GM12878 (cell line): ENCODE data around the gene PALLD. TPM values are rescaled to one million over a fixed set of nuclear protein-coding genes. Genes with fewer than 3 reads are reported as not detected.

Experiments
- ATAC-seq: fragments of 200-7000 bp; cut with Tn5 transposase; 3 replicates; pipeline ENCODE4 v1.9.1; 2020; ENCODE audit warnings: mild to moderate bottlenecking, moderate library complexity
- BruUV-seq: library from RNA; stranded (reverse); fragments of 400-500 nt; replicated peaks from 2 replicates; lab custom pipeline; 2021; lab: Mats Ljungman, UMichigan
- CTCF ChIA-PET: fragments of 300-600 bp; sonication (Branson Sonifier 250); formaldehyde crosslinking; extraction: SDS; loops from one replicate; lab custom pipeline; 2021; ENCODE audit warnings: inconsistent platforms; lab: Yijun Ruan, JAX
- POLR2A ChIA-PET: fragments of 350-600 bp; formaldehyde crosslinking; extraction: SDS; loops from one replicate; lab custom pipeline; 2021; ENCODE audit warnings: inconsistent platforms; lab: Charles Lee
- RAD21 ChIA-PET: fragments of 300-600 bp; sonication (Branson Sonifier 250); formaldehyde crosslinking; loops from one replicate; lab custom pipeline; 2023; ENCODE audit warnings: antibody characterized with exemption; ENCODE audit not compliant: unreplicated experiment; lab: Charles Lee
- SMC1A ChIA-PET: fragments of 300-600 bp; sonication (Branson Sonifier 250); formaldehyde crosslinking; loops from one replicate; lab custom pipeline; 2023; ENCODE audit not compliant: unreplicated experiment, uncharacterized antibody; lab: Charles Lee
- DNase-seq: peaks from one replicate; pipeline ENCODE4 v3.0.0-alpha.2; 2011; ENCODE audit warnings: low read depth, low spot score
- FAIRE-seq: peaks from 3 replicates; lab custom pipeline; 2011; peaks lifted over from hg19 to GRCh38; lab: Jason Lieb, UNC
- H2AFZ ChIP-seq: 2 replicates; pipeline ENCODE4 v1.6.0; 2011; ENCODE audit warnings: low read depth, low read length, control low read depth; ENCODE audit not compliant: control insufficient read depth
- H3K27ac ChIP-seq: 2 replicates; pipeline ENCODE4 v1.5.1; 2011; ENCODE audit warnings: control low read depth; ENCODE audit not compliant: control insufficient read depth, insufficient read depth
- H3K27me3 ChIP-seq, 2 experiments: replicated peaks in 1 of 2; 2 replicates each; pipeline versions ENCODE4 v1.6.0 to v1.6.1; 2011; ENCODE audit warnings: low read length in 1 of 2; ENCODE audit not compliant: control insufficient read depth in 2 of 2, insufficient read depth in 2 of 2
- H3K36me3 ChIP-seq, 2 experiments: 2 replicates each; pipeline ENCODE4 v1.5.1; 2011; ENCODE audit warnings: low read length in 1 of 2; ENCODE audit not compliant: control insufficient read depth in 2 of 2, insufficient read depth in 2 of 2
- H3K4me1 ChIP-seq: 2 replicates; pipeline ENCODE4 v1.6.1; 2011; ENCODE audit warnings: mild to moderate bottlenecking, low read length, moderate library complexity, mixed read lengths; ENCODE audit not compliant: control insufficient read depth, insufficient read depth
- H3K4me2 ChIP-seq: 2 replicates; pipeline ENCODE4 v1.6.0; 2011; ENCODE audit warnings: control low read depth; ENCODE audit not compliant: control insufficient read depth, insufficient read depth
- H3K4me3 ChIP-seq: fragments of 200-600 bp; sonication (generic); 2 replicates; pipeline ENCODE4 v1.5.1; 2016
- H3K79me2 ChIP-seq: 2 replicates; pipeline ENCODE4 v1.6.0; 2011; ENCODE audit warnings: low read length; ENCODE audit not compliant: control insufficient read depth, insufficient read depth
- H3K9ac ChIP-seq: 2 replicates; pipeline ENCODE4 v1.8.0; 2011; ENCODE audit warnings: low read length, control low read depth, mixed read lengths; ENCODE audit not compliant: control insufficient read depth, insufficient read depth
- H3K9me3 ChIP-seq: replicated peaks from 3 replicates; pipeline ENCODE4 v1.5.1; 2011; ENCODE audit warnings: mild to moderate bottlenecking, low read length; ENCODE audit not compliant: control insufficient read depth, insufficient read depth
- H4K20me1 ChIP-seq: 2 replicates; pipeline ENCODE4 v1.6.0; 2011; ENCODE audit not compliant: control insufficient read depth, insufficient read depth
- ATF7 ChIP-seq: fragments of 450-650 bp; IDR thresholded peaks from 2 replicates; pipeline ENCODE4 v1.6.1; 2016; ENCODE audit warnings: low read depth, mild to moderate bottlenecking
- BRCA1 ChIP-seq: IDR thresholded peaks from 2 replicates; pipeline ENCODE4 v1.6.1; 2011; ENCODE audit warnings: low read depth, low read length, improper control_type of control experiment
- CEBPB ChIP-seq, 2 experiments: fragments of 150-350 bp in 1 of 2; IDR thresholded peaks; 2 replicates each; pipeline ENCODE4 v1.6.1; 2012 to 2014; ENCODE audit warnings: low read depth in 2 of 2, low read length in 2 of 2, borderline replicate concordance in 1 of 2, inconsistent platforms in 1 of 2
- FOXM1 ChIP-seq: IDR thresholded peaks from 2 replicates; pipeline ENCODE4 v1.6.1; 2012; ENCODE audit warnings: low read depth, mild to moderate bottlenecking, inconsistent platforms, low read length, moderate library complexity
- GATAD2B ChIP-seq: fragments of 450-650 bp; conservative IDR thresholded peaks from 2 replicates; pipeline ENCODE4 v1.6.1; 2017; ENCODE audit warnings: low read depth, mild to moderate bottlenecking, moderate library complexity
- JUNB ChIP-seq: IDR thresholded peaks from 2 replicates; pipeline ENCODE4 v1.6.1; 2016; ENCODE audit warnings: antibody characterized with exemption, mild to moderate bottlenecking
- SMC3 ChIP-seq: IDR thresholded peaks from 2 replicates; pipeline ENCODE4 v1.6.1; 2011; ENCODE audit warnings: low read length, improper control_type of control experiment, borderline replicate concordance
- SP1 ChIP-seq: IDR thresholded peaks from one replicate; pipeline ENCODE4 v1.6.1; 2011; ENCODE audit warnings: low read depth, low read length
- WGBS: methylation state at CpG from one replicate; pipeline ENCODE4 v1.1.6; 2016; ENCODE audit warnings: low lambda C conversion rate; ENCODE audit not compliant: insufficient replicate concordance, insufficient coverage; ENCODE audit errors: missing lambda C conversion rate; 5-methylcytosine and 5-hydroxymethylcytosine counted together
- in situ Hi-C: fragments of 300-500 bp; cut with MboI; formaldehyde crosslinking; loops from 9 replicates; pipeline ENCODE4 v1.14.3; 2018; ENCODE audit warnings: mixed read lengths
- intact Hi-C: fragments of 100-400 bp; cut with micrococcal nuclease; formaldehyde crosslinking; loops from one replicate; pipeline ENCODE4 v1.14.2; 2022; ENCODE audit not compliant: unreplicated experiment
- polyA plus RNA-seq, 11 experiments: library from polyadenylated mRNA; depleted of rRNA in 4 of 11; unstranded in 6 of 11; stranded (reverse) in 5 of 11; fragments of >200 nt; fragmentation: Nextera tagmentation in 4 of 11; fragmentation: Illumina TruSeq in 1 of 11; extraction: Ambion mirVana in 4 of 11; extraction: Trizol in 1 of 11; gene quantifications; 1 replicate in 1 of 11; 2 replicates in 10 of 11; pipeline versions ENCODE4 v1.2.1 to v1.2.3, GENCODE V29; 2011 to 2016; ENCODE audit warnings: inconsistent platforms in 2 of 11, missing spikeins in 2 of 11, low read depth in 1 of 11
- total RNA-seq, 4 experiments: library from RNA; depleted of rRNA in 3 of 4; stranded (reverse); fragments of >200 nt in 3 of 4; fragmentation: Illumina TruSeq in 1 of 4; extraction: Trizol in 1 of 4; gene quantifications; 2 replicates each; pipeline versions ENCODE4 v1.2.1 to v1.2.3, GENCODE V29; 2013 to 2021
- TF ChIP-seq, protein P1 (sequence below): IDR thresholded peaks from 2 replicates; pipeline ENCODE4 v1.6.1; 2012; ENCODE audit warnings: low read depth, low read length, improper control_type of control experiment
- TF ChIP-seq, protein P2 (sequence below): fragments of 450-650 bp; IDR thresholded peaks from 2 replicates; pipeline ENCODE4 v1.6.1; 2017; ENCODE audit warnings: mild to moderate bottlenecking

Gene PALLD
- total and polyA plus RNA-seq, 10 of the 15 experiments (the other 5 are each of a cell fraction or from before 2014, with no cell fraction given) = 1.0 to 7.7 (median 1.7) TPM

DNA sequence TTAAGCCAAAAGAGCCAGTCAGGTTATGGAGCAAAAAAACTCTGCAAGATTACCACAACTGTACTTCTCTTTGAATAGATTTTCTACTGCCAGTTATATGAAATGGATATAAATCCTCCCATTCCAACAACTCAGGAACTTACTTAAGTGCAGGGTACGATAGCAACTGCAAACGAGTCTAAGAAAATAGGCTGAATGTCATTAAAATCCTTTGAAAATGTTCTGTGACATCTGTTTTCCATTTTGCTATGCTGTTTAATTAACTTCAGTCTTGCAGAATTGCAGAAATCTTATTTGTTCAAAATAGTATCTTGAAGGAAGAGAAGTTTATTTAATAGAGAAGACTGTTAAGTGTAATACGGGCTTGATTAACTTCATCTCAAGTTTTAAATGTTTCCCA lies 243.8 kb downstream of the PALLD start:
- Histone ChIP-seq H3K79me2 (no peaks in the 10 kb centered on the region), H2AFZ (no peak overlapping the region), H3K27me3 (no peaks in the 10 kb centered on the region), H3K4me3 (no peak overlapping the region), H3K36me3 (no peaks in the 10 kb centered on the region), H3K4me2 (no peak overlapping the region), H4K20me1 (no peaks in the 10 kb centered on the region), H3K4me1 (no peaks in the 10 kb centered on the region), H3K27ac (no peak overlapping the region), H3K9me3 (no peaks in the 10 kb centered on the region), H3K9ac (no peak overlapping the region)
- no peak for DNase-seq
- TF ChIP-seq ATF7 (no peak), CEBPB (IDR thresholded peaks at IDR 0.05; ENCODE audit: borderline replicate concordance in 1 of 2, low read depth in 2 of 2, low read length in 2 of 2) (no peak), BRCA1 (no peak), SP1 (no peak), FOXM1 (no peak), GATAD2B (no peak), SMC3 (no peak), JUNB (no peak)
- TF ChIP-seq, protein P1, sequence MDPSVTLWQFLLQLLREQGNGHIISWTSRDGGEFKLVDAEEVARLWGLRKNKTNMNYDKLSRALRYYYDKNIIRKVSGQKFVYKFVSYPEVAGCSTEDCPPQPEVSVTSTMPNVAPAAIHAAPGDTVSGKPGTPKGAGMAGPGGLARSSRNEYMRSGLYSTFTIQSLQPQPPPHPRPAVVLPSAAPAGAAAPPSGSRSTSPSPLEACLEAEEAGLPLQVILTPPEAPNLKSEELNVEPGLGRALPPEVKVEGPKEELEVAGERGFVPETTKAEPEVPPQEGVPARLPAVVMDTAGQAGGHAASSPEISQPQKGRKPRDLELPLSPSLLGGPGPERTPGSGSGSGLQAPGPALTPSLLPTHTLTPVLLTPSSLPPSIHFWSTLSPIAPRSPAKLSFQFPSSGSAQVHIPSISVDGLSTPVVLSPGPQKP = no peak
- TF ChIP-seq, protein P2, sequence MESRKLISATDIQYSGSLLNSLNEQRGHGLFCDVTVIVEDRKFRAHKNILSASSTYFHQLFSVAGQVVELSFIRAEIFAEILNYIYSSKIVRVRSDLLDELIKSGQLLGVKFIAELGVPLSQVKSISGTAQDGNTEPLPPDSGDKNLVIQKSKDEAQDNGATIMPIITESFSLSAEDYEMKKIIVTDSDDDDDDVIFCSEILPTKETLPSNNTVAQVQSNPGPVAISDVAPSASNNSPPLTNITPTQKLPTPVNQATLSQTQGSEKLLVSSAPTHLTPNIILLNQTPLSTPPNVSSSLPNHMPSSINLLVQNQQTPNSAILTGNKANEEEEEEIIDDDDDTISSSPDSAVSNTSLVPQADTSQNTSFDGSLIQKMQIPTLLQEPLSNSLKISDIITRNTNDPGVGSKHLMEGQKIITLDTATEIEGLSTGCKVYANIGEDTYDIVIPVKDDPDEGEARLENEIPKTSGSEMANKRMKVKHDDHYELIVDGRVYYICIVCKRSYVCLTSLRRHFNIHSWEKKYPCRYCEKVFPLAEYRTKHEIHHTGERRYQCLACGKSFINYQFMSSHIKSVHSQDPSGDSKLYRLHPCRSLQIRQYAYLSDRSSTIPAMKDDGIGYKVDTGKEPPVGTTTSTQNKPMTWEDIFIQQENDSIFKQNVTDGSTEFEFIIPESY = no peak
- no TSS peak for BruUV-seq
- no peak for FAIRE-seq
- in situ Hi-C loops = no loop called here
- 16% methylated on average over 3 of the region's 3 CpGs for WGBS
- ChIA-PET CTCF (no interaction called here), POLR2A (no interaction called here), SMC1A (interaction anchor here (2.1 kb wide), 1 partner anchor 7 kb away, joined by 8 read pairs; no protein-coding TSS in a partner anchor), RAD21 (interaction anchor here (1.3 kb wide), 1 partner anchor 132 kb away, joined by 3 read pairs; no protein-coding TSS in a partner anchor)
- intact Hi-C loops = no loop called here
- no peak for ATAC-seq
